ENCODE measurements around the gene PDLIM1.

The PDLIM1 gene

DNA sequence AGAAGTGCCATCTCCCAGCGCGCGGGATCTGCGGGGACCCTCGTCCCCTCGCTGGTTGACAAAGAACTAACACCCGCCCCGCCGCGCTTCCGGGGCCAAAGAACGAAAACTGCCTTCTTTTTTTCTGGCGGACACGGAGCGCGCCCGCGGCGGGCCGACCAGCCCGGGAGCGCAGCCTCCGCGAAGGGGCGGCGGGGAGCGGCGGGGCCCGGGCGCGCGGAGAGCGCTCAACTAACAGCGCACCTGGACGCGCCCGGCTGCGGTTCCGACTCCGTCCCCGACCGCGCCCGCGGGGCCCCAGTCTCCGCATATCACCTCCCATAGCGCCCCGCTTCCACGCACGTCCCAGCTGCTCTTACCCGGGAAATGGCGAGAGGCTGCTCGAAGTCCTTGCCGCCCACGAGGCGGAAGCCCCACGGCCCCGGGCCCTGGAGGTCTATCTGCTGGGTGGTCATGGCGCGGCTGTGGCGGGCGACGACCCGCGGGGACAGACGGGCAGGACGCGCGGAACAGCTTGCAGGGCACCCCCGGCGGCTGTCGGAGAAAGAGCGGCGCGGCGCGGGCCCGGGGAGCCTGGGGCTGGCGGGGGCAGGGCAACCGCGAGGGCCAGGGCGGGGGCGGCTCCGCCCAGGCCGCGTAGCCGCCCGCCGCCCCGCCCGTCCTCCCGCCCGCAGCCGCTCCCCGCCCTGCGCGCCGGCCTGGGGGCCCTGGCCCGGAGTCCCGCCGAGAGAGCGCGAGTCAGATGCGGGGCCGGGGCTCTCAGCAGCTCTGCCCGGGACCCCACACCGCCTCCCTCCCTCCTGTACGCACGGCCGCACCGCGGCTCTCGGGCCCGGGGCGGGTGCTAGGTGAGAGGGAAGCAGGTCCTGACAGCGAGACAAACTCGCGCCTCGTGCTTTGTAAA is at the start of gene PDLIM1:
TSS of gene PDLIM1 (minus strand) at position 543 of the 904 bp plus-strand sequence. CDS start at position 455, 88 bp downstream.
- peak in 1 of 2 experiments; percentile 2 for DNase-seq

DNA sequence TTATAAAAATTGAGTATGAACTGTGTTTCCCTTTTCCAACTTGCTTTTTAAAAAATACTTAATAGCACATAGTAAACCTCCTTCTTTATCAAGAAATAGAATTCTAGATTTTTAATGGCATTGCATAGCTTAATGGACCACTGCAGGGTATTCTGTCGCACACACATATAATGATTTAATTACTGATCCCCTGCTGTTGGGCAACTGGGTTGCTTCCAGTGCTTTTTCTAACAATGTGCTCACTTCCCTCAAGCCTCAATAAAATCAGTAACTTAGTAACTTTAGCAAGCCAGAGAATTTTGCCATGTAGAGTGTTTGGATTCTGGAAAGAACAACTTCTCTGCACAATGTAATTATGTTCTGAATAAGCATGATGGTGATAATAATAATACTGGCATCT is 49.1 kb upstream of the PDLIM1 start:
- DNase-seq, result no peak

GRCh38 chr10:95337423-95338160 is 46.8 kb upstream of the PDLIM1 start:
- no peak for DNase-seq

- DNase-seq, result no peak
Observed at GRCh38 chr10:95336702-95337101, 45.9 kb upstream of the PDLIM1 start.

DNA sequence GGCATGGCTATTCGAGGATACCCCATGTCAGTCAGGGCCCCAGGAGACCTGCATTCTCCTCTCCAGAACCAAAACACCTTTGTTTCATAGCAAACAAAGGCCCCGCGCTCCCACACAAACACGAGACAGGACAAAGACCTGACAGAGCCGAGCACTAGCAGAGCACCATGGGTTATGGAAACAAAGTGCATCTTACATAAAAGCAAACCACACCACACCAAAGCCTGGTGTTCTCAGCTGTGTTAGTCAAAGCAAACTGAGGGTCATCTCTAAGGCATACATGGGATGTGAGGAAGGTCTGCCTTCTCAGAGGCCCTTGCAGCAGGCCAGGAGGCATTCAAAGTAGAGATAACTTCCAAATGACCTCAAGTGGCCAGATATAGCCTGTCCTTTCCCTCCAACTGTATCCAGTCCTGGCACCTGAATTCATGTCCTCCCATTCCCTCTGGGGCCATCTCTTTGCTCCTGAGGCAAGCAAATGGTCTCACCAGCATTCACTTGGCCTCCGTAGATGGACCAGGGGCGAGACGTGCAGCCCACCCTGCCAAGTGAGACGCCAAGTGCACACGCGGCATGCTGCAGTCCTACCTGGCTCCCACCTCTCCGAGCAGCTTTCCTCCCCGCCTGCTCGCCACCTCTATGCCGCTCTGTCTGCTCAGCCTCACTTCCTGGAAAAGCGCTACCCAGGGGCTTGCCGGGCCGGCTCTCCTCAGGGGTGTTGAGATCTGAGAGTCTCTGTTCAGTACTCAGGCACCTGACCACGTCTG is 45.3 kb upstream of the PDLIM1 start:
- DNase-seq, result no peak

- no peak for DNase-seq
Observed at GRCh38 chr10:95334805-95335144, 44.0 kb upstream of the PDLIM1 start.

GRCh38 chr10:95333997-95334804 is 43.4 kb upstream of the PDLIM1 start:
- DNase-seq, result no peak

DNA sequence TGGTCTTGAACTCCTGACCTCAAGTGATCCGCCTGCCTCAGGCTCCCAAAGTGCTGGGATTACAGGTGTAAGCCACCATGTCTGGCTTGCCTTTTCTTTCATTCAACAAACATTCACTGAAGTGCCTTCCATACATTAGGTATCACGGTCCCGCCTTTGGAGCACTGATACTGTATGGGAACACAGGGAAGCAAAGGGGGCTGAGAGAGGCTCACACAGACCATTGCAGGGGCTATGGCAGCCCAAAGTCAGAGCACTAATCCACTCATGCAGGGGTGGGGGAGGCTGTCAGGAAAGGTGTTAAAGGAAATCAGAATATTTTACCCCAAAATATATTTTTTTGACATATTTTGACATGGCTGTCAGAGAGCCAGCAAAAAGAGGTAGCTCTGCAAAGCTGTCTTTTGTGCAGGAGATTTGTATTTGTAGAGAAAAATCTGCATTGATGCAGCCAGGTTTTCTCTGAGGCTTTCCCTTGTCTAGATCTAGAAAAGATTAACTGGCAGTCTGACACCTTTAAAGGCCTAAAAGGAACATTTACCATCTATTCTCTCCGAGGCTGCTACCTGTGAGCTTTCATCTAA is 42.0 kb upstream of the PDLIM1 start:
- no peak for DNase-seq

- no peak for DNase-seq
Observed at GRCh38 chr10:95331596-95332130, 40.9 kb upstream of the PDLIM1 start.

DNA sequence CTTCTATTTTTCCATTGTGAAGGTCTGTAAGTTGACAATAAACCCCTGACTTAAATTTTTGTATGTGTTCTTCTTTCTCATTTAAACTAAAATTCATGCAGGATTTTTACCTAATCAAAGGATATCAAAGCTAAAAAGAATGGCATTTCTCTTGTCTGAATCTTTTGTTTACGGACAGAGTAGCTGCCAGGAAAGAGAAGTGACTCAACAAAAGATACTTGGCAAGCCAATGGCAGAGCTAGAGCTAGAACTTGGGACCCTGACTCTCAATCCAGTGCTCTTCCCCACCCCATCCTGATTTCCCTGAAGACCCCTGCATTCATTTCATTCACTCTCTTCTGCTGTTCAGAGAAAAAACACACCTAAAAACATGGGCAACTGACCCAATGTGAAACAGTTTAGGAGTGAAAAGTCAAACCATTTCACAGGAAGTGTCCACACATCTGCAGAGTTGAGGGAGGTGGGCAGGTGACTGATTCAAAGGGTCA is 40.2 kb upstream of the PDLIM1 start:
- no peak for DNase-seq

- no peak for DNase-seq
Observed at GRCh38 chr10:95329296-95329695, 38.5 kb upstream of the PDLIM1 start.

GRCh38 chr10:95328013-95328412 is 37.2 kb upstream of the PDLIM1 start:
- no peak for DNase-seq

DNA sequence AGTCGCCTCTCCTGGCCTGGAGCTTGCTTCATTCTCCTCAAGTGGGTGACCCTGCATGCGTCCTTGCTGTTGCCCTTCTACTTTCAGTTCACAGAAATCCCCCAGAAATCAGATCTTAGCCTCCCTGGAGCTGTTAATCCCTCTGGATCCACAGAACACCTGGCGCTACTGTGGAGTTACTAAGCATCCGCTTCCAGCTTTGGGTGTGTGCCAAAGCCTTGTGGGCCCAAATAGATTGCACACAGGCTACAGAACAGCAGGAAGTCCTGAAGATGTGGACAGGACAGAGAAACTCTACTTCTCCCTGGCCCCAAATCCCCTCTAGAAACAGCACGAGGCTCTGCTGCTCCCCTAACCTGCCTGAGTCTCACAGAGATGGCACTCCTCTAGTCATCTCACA is 36.6 kb upstream of the PDLIM1 start:
- DNase-seq, result peak; percentile 83 to 94

GRCh38 chr10:95326396-95326795 is 35.6 kb upstream of the PDLIM1 start:
- no peak for DNase-seq

- no peak for DNase-seq
Observed at GRCh38 chr10:95325863-95326262, 35.1 kb upstream of the PDLIM1 start.

- no peak for DNase-seq
Observed at GRCh38 chr10:95324436-95325268, 33.8 kb upstream of the PDLIM1 start.

DNA sequence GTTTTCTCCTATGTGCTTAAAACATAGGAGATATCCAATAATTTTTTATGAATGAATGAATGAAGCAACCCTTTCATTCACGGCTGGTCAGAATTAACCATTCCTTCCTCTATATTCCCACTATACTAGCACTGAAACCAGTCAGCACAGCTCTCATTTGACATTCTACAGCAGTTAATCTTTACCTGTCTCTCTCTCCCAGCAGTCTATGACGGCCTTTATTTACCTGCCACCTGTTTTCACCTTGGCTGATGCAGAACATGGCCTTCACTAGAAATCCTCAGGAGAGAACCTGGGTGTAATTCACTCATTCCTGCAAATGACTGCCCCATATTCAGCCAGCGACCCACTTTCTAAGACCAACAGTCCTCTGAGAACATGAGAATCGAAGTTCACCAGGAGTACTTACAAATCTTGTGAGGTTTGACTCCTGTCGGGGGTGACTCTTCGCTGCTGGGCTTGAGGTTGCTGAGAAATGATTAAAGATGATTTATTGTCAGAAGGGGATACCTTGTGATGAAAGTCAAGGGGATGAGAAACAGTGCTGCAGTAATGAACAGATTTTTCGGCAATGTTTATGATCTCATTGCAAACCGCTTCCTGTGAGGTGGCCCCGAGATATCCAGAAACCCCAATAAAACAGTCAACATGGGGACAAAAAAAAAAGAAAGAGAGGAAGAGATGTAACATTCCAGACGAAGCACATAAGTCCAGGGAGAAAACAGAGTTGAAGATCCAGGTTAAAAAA is 30.9 kb upstream of the PDLIM1 start:
- no peak for DNase-seq

DNA sequence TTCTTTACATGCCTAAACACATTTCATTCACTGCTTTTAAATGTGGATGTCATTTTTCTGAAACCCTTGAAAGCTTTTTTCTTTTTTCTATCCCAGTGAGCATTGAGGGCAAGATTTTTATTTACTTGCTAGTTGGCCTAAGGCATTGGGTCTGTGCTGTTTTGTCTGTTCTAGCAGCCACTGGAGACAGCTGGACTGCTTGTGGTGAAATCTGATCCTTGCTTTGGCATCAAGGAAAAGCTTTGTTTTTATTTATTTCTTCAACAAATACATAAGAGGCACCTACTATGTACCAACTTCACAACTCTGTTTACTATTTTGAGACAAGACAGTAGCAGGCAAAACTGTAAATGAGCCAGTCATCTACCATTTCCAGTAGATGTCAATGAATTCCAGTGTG is 28.4 kb upstream of the PDLIM1 start:
- DNase-seq, result peak in 1 of 2 experiments; percentile 6

- DNase-seq, result peak; percentile 29 to 79
Observed at GRCh38 chr10:95315509-95315908, 24.7 kb upstream of the PDLIM1 start.
